Measurements from ENCODE around the gene MSLN.
"Not testable (repeated sequence)": the region's sequence is repeated elsewhere in the genome, so short reads cannot be mapped to it uniquely, and the experiment has no call there.

The MSLN gene

DNA sequence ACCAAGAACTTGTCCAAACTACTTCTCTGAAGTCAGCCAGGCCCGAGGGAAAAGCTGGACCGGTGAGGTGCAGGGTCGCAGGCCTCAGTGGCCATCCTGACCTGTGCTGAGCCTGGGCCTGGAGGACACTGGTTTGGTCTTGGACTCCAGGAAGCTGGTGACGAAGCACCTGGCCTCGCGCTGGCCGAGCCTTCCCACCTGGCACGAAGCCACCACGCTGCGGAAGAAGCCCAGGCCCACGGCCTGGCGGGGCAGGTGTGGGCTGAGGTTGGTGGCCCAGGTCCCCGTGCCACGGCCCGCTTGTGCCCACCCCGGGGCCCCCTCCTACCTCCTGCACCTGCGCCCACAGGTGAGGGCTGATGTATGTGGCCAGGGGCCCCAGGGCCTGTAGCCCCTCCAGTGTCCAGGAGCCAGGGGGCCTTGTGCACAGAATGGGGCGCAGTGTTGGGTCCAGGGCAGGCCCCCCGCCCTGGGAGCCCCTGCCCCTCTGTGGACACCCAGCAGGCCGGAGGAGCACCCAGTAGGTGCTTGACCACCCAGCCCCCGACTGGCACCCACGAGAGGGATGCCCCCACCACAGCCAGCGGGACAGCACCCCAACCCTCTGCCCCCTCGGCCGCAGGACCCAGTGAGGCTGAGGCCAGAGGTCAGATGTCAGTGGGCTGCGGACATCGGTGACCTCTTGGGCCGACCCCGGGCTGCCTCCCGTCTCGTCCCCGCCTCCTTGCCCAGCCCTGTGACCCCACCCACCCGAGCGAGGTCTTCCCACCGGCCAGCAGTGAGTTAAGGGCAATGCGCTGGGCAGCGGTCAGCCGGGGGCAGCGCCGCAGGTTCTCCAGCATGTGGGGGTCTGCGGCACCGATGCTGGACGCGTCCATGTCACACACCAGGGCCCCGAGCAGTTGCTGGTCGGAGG lies 13.8 kb downstream of the MSLN start:
- no peaks in the 10 kb centered on the region for H3K27me3 ChIP-seq (replicated peaks; ENCODE audit: control insufficient read depth, insufficient read depth, low read length)
- no peaks in the 10 kb centered on the region for H3K36me3 ChIP-seq (ENCODE audit: control insufficient read depth, insufficient read depth, low read length)
- no peak overlapping the region for H3K4me3 ChIP-seq (replicated peaks; ENCODE audit: low read depth, low read length)
- TF ChIP-seq CTCF (IDR thresholded peaks at IDR 0.05; ENCODE audit: insufficient read depth, low read length, poor library complexity, severe bottlenecking): no peak
- no peak for DNase-seq (ENCODE audit: extremely low read depth, insufficient read length)

DNA sequence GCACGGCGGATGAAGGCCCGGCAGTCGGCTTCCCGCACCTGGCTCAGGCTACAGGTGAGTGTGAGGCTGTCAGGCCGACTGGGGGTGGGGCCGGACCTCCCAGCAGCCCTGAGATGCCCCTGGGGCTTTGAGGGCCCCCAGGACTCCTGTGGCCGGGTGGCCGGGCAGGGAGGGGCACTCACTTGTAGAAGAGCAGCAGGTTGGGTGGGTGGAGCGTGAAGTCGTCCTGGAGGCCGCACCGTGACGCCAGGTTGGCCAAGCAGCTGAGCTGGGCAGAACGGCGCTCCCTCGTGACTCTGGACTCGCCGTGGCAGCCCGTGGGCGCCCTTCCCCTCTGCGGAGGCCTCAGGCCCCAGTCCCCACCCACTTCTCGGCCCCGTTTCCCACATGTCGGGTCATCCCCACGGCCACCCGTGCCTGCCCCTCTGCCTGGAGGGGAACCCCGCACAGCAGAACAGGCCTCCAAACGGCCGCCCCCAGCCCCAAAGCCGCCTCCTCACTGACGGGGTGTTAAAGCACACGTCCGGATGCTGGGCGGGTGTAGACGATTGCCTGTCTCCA lies 14.8 kb downstream of the MSLN start:
- Histone ChIP-seq H3K36me3 (ENCODE audit: control insufficient read depth, insufficient read depth, low read length) (no peaks in the 10 kb centered on the region), H3K27me3 (replicated peaks; ENCODE audit: control insufficient read depth, insufficient read depth, low read length) (no peaks in the 10 kb centered on the region), H3K4me3 (replicated peaks; ENCODE audit: low read depth, low read length) (no peak overlapping the region)
- DNase-seq (ENCODE audit: extremely low read depth, insufficient read length): no peak
- no peak for TF ChIP-seq CTCF (IDR thresholded peaks at IDR 0.05; ENCODE audit: insufficient read depth, low read length, poor library complexity, severe bottlenecking)

DNA sequence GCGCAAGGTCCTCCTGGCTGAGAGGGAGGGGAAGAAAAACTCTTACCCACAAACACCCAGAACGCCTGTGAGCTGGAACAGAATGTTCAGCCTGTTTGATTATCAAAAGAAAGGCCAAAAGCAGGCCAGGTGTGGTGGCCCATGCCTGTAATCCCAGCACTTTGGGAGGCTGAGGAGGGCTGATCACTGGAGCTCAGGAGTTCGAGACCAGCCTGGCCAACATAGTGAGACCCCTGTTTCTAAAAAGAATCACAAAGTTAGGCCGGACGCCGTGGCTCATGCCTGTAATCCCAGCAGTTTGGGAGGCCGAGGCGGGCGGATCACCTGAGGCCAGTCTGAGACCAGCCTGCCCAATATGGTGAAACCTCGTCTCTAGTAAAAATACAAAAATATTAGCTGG lies 15.8 kb downstream of the MSLN start:
- not testable (repeated sequence) for H3K27me3 ChIP-seq (replicated peaks; ENCODE audit: control insufficient read depth, insufficient read depth, low read length); H3K4me3 ChIP-seq (replicated peaks; ENCODE audit: low read depth, low read length); H3K36me3 ChIP-seq (ENCODE audit: control insufficient read depth, insufficient read depth, low read length); DNase-seq (ENCODE audit: extremely low read depth, insufficient read length)

GRCh38 chr16:776824-777223 lies 16.3 kb downstream of the MSLN start:
- Histone ChIP-seq H3K27me3 (replicated peaks; ENCODE audit: control insufficient read depth, insufficient read depth, low read length) (no peaks in the 10 kb centered on the region), H3K36me3 (ENCODE audit: control insufficient read depth, insufficient read depth, low read length) (no peaks in the 10 kb centered on the region), H3K4me3 (replicated peaks; ENCODE audit: low read depth, low read length) (no peak overlapping the region)
- TF ChIP-seq CTCF (IDR thresholded peaks at IDR 0.05; ENCODE audit: insufficient read depth, low read length, poor library complexity, severe bottlenecking): no peak
- DNase-seq (ENCODE audit: extremely low read depth, insufficient read length): no peak

DNA sequence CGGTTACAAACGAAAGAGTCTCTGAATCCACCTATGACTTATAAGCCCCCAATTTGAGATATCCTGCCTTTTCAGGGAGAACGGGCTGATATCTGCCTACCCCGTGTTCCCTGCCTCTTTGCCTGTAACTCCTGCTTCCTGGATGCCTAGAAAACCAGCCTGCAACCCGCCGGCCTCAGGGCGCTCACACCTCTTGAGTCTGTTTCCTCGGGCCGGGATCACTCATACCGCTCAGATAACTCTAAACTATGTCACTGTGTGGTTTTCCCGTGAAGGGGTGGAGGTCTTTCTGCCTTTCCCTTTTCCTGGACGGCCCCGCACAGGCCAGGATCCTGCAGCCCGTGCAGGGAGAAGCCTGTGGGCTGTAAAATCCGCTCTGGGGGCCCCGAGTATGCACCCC lies 17.3 kb downstream of the MSLN start:
- no peak for DNase-seq (ENCODE audit: extremely low read depth, insufficient read length)
- no peak for TF ChIP-seq CTCF (IDR thresholded peaks at IDR 0.05; ENCODE audit: insufficient read depth, low read length, poor library complexity, severe bottlenecking)
- H3K27me3 ChIP-seq (replicated peaks; ENCODE audit: control insufficient read depth, insufficient read depth, low read length): no peaks in the 10 kb centered on the region
- no peak overlapping the region for H3K4me3 ChIP-seq (replicated peaks; ENCODE audit: low read depth, low read length)
- H3K36me3 ChIP-seq (ENCODE audit: control insufficient read depth, insufficient read depth, low read length): no peaks in the 10 kb centered on the region

- DNase-seq (ENCODE audit: extremely low read depth, insufficient read length): no peak
- H3K27me3 ChIP-seq (replicated peaks; ENCODE audit: control insufficient read depth, insufficient read depth, low read length): no peaks in the 10 kb centered on the region
- H3K4me3 ChIP-seq (replicated peaks; ENCODE audit: low read depth, low read length): no peak overlapping the region
- no peaks in the 10 kb centered on the region for H3K36me3 ChIP-seq (ENCODE audit: control insufficient read depth, insufficient read depth, low read length)
- no peak for TF ChIP-seq CTCF (IDR thresholded peaks at IDR 0.05; ENCODE audit: insufficient read depth, low read length, poor library complexity, severe bottlenecking)
Observed at GRCh38 chr16:778447-778846, 17.9 kb downstream of the MSLN start.
